Measurements from ENCODE around the gene DMD. TPM values are rescaled to one million over a fixed set of nuclear protein-coding genes. Genes with fewer than 3 reads are reported as not detected.

Gene DMD
- total RNA-seq, 6 experiments from 2014 or later = 18.7 to 43.4 (median 32.9) TPM

DNA sequence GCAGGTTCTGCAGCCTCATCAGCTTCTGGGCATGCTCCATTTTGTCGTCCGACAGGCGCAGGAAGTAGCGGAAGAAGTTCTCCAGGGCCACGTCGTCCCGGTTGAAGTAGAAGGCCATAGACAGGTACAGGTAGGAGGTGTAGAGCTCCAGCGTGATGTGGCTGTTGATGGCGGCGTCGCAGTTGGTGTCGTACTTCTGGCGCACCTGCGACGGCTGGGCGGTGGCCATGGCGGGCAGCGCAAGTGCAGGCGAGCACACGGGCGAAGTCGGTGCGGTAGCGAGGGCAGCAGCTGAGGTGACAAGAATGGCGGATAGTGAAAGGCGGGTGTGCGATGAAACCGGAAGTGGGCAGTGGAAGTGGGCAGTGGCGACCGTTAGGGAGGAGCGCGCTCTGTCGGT is 2139.6 kb downstream of the DMD start, which contains the start of gene FTHL17:
Gene FTHL17, minus strand, starts transcription at position 317 of the 400 bp plus-strand sequence. Its CDS starts 88 bp downstream, at position 229.
- no peaks in the 10 kb centered on the region for H3K36me3 ChIP-seq
- no peak for TF ChIP-seq POLR2A (IDR thresholded peaks at IDR 0.05)
- TF ChIP-seq, protein P1, sequence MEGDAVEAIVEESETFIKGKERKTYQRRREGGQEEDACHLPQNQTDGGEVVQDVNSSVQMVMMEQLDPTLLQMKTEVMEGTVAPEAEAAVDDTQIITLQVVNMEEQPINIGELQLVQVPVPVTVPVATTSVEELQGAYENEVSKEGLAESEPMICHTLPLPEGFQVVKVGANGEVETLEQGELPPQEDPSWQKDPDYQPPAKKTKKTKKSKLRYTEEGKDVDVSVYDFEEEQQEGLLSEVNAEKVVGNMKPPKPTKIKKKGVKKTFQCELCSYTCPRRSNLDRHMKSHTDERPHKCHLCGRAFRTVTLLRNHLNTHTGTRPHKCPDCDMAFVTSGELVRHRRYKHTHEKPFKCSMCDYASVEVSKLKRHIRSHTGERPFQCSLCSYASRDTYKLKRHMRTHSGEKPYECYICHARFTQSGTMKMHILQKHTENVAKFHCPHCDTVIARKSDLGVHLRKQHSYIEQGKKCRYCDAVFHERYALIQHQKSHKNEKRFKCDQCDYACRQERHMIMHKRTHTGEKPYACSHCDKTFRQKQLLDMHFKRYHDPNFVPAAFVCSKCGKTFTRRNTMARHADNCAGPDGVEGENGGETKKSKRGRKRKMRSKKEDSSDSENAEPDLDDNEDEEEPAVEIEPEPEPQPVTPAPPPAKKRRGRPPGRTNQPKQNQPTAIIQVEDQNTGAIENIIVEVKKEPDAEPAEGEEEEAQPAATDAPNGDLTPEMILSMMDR (IDR thresholded peaks at IDR 0.05) = no peak
- H3K9me3 ChIP-seq = no peaks in the 10 kb centered on the region
- ATAC-seq = no peak
- H3K4me1 ChIP-seq = no peaks in the 10 kb centered on the region
- no peaks in the 10 kb centered on the region for H3K27me3 ChIP-seq
- intact Hi-C loops (cut with DNase I) = no loop called here
- DNase-seq = no peak
- H3K4me3 ChIP-seq = no peak within 1 kb of the TSS
- no peak within 1 kb of the TSS for H3K27ac ChIP-seq
- WGBS (ENCODE audit: insufficient coverage, low coverage, low lambda C conversion rate, missing lambda C conversion rate) = 88% methylated on average over 33 of the region's 33 CpGs

DNA sequence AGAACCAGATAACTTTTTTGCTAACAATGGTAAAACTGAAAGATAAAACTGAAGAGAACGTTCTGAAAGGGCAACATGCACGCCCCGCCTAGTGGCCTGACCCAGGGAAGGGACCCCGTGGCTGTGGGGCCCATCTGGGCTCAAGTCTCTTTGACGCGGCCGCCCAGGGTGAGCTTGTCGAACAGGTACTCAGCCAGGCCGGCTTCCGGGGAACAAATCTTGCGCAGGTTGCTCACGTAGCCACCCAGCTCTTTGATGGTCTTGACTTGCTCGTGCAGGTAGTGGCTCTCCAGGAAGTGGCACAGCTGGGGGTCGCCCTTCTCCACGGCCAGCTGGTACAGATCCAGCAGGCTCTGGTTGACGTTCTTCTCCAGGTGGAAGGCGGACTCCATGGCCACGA is 2140.1 kb downstream of the DMD start:
- H3K4me1 ChIP-seq = no peaks in the 10 kb centered on the region
- 72% methylated on average over 4 of the region's 18 CpGs for WGBS (ENCODE audit: insufficient coverage, low coverage, low lambda C conversion rate, missing lambda C conversion rate)
- DNase-seq (no peak), ATAC-seq (no peak)
- no peak overlapping the region for H3K27ac ChIP-seq
- TF ChIP-seq, protein P1 (IDR thresholded peaks at IDR 0.05) = no peak
- TF ChIP-seq POLR2A (IDR thresholded peaks at IDR 0.05) = no peak
- H3K36me3 ChIP-seq = no peaks in the 10 kb centered on the region
- intact Hi-C loops (cut with DNase I) = no loop called here
- H3K9me3 ChIP-seq = no peaks in the 10 kb centered on the region
- no peaks in the 10 kb centered on the region for H3K27me3 ChIP-seq
- H3K4me3 ChIP-seq = no peak overlapping the region

DNA sequence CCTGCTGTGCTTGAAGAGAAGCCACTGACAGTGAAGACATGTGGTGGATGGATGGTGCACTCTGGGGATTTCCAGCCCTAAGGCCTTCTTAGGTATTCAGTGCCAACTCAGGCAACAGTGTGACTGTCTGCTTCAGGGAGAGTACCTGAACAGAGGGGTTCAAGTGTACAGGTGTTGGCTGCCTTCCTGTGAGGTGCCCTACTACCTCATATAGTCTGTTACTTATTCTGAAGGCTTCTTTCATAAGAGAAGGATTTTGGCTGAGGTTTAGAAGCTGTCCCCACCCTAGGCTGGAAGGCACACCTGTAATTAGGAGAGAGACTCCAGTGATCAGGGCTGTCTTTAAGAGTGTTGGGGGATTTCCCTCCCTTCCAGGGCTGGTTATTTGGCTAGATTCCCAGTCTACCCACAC is 2141.3 kb downstream of the DMD start:
- Histone ChIP-seq H3K4me3 (no peak overlapping the region), H3K9me3 (no peaks in the 10 kb centered on the region), H3K4me1 (no peaks in the 10 kb centered on the region), H3K36me3 (no peaks in the 10 kb centered on the region), H3K27me3 (no peaks in the 10 kb centered on the region), H3K27ac (no peak overlapping the region)
- intact Hi-C loops (cut with DNase I) = no loop called here
- TF ChIP-seq, protein P1 (IDR thresholded peaks at IDR 0.05) = no peak
- no peak for TF ChIP-seq POLR2A (IDR thresholded peaks at IDR 0.05)
- no peak for ATAC-seq
- DNase-seq = no peak

Small RNA genes lying within 50 kb of the gene (microRNA-seq; reads per million reads assigned to microRNA genes)
- gene MIR3915 (0 reads per million in 2 donors), gene MIR548F5 (0 reads per million in 2 donors)

Small RNA genes lying within 50 kb of the gene (small RNA-seq; reads per million reads assigned to genes)
- 0 reads per million in 2 experiments for gene MIR3915
- 0 reads per million in 2 experiments for gene MIR548F5
- gene RNA5SP501 = 0 reads per million in 2 experiments
- 0 reads per million in 2 experiments for gene RNU6-894P
